Activated CD8-positive, alpha-beta memory T cell treated with anti-CD3 and anti-CD28 coated beads, Interleukin-2, amount 50 U/mL, for 1 hour (primary cell): ENCODE data around the gene CABCOCO1.

Experiments
- DNase-seq: peaks from one replicate; pipeline ENCODE4 v3.0.0-alpha.2; 2020; ENCODE audit errors: extremely low read depth

The CABCOCO1 gene, protein sequence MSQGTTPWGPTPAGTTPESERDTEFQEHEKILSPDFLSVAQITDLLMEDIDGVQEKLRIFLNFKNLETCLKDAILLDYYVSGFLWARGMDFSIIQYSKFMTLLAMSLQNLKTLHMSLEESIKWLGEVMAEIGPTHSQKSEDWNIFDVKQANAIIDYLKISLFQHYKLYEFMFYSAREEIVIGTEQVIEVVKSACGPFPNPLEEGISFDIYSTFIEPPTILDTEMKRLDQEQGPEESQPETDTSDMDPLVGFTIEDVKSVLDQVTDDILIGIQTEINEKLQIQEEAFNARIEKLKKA

DNA sequence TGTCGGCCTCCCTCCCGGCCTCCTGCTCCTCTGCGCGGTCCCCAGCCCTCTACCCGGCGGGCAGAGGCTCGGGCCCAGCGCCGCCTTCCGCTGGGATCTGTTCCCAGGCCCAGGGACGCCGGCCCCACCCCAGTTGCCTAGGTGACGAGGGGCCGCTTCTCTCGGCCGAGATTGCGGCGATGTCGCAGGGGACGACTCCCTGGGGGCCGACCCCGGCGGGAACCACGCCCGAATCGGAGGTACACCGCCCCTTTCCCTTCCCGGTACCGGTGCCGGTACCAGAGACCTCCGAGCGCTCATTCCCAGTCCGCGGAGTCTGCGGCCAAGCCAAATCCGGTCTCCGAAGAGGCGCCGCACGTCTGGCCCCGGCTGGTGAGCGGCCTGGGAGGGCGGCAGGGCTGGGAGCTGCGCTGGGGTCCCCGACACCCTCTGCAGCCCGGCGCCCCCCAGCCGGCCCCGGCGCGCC, at the start of gene CABCOCO1:
CABCOCO1 (plus strand) TSS at position 136 of the 466 bp plus-strand sequence; CDS start at position 180, 44 bp downstream.
- no peak for DNase-seq

DNA sequence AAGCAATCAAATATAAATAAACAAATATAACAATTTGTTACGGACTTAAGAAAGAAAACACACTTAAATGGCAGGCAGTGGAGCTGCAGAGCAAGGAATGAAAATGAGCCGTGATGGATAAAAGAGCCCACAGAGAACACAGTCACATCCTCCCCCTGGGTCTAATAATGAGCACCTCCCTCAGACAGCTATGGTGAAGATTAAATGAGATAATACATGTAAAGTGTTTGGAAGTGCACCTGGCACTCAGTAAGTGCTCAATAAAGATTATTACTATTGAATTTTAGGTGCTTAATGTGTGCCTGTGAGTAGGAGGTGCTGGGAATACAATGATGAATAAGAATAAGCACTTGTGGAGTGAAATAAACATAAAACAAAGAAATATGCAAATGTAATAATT, 49.1 kb upstream of the CABCOCO1 start:
- no peak for DNase-seq

DNA sequence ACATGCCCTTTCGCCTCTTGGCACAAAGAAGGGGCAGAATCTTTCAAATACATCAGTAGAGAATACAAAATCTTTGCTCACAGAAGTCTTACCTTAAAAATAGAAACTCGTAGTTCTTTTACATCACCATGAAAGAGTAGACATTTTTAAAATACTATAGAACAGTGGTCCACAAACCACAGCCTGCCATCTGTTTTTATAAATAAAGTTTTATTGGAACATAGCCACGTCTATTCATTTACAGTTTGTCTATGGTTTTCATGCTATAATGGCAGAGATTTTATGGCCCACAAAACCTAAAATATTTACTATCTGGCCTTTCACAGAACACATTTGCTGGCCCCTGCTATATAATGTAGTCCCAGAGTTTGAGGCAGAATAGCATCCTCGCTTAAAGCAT, 46.1 kb upstream of the CABCOCO1 start:
- no peak for DNase-seq

DNA sequence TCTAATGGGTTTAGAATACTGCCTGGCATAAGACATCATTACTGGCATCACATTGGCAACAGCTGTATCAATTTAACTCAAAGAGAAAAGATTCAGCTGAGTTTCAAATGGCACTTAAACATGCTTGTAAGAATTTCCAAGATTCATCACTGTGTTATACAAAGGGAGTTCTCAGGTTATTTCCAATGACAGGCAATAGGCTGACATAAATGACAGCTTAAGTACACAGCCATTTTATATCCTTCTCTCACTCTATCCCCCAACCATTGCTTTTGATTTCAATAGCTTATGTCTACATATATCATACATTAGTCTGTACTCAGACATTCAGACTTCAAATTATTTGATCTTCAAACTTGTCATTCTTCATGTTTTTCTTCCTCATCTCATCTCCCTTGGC, 45.5 kb upstream of the CABCOCO1 start:
- no peak for DNase-seq

DNA sequence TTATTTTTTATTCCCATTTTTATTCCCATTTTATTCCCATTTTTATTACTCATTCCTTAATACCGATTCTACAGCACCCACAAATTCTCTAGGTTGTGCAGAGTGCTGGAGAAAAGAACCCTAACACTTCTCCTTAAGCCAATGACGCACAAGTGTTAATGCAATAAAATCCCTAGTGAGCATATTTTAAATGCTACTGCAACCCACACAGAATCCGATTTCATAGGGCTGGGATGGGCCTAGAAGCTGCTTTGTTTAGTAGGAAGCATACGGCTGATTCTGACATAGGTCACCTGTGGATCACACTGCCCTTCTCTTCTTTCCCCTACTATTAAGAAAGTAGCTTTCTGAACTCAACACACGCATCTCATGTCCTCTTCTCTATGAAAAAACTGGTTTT, 45.1 kb upstream of the CABCOCO1 start:
- DNase-seq, result no peak

DNA sequence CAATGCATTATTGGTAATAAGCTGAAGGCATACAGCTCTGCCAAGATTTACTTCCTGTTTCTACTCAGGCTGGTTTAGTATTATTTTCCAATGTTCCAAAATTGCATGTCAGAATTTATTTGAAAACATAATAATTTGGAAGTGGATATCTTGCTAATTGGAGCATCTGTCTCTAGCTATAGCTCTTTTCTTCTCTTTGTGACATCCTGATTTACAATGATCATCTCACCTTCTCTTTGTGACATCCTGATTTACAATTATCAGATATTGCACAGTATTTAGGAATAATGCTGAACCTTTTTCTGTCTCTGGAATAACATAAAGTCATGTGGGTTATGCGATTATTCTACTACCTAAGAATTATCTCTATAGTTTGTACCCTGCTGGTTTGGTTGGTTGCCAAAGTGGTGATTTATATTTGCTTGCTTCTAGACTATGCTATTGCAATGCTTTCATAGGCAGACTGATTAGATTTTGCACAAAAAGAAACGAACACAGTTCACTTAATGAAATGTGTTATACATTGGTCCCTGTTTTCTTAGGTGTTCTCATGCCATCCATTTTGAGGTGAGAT, 44.3 kb upstream of the CABCOCO1 start:
- no peak for DNase-seq

DNA sequence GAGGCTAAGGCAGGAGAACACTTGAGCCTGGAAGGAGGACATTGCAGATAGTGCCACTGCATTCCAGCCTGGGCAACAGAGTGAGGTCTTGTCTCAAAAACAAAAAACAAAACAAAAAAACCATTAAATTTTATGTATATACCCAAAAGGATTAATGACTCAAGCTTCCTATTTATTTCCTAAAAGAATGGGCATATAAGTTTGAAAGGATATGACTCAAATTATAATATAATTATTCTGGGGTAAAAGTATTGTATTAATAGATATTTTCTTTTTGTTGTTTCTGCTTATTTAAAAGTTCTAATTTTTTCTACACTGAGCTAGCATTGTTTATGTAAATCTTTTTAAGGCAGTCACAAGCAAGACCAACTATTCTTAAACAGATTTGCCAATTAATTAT, 42.2 kb upstream of the CABCOCO1 start:
- no peak for DNase-seq

DNA sequence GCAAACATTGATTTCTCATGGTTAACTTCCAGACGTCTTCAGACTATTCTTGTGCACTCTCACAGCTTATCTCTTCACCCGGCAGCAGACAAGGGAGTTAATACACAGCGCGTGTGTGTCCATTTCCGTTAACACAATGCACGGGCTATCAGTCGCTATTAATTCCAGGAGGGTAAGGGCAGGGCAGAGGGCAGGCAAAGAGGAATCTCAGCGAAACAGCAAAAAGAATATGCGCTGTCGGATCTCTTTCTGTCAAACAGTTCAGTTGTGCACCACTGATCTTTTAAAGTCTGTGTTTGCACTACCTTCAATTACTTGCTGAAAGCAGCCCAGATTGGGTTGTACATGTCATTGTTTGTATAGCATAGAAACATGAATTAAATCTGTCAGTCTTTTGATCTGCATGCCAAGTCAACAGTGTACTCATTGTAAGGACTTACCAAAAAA, 41.1 kb upstream of the CABCOCO1 start:
- DNase-seq, result no peak

DNA sequence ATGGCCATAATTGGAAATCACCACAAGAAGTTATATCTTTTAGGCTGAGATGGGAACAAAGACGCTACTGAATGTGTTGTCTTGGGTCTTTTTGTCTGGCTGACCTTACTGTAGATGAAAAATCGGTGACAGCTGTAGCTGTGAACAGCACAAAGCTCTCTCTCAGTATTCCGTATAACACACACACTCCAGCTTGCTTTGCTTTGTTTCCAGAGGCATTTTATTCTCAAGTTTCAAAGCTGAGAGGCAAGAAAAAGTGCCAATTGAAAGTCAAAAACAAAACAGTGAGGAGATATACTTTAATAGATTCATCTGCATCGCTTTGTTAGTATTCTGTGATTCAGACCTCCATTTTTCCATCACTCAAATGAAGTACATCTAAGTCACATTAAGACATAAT, 39.6 kb upstream of the CABCOCO1 start:
- no peak for DNase-seq

DNA sequence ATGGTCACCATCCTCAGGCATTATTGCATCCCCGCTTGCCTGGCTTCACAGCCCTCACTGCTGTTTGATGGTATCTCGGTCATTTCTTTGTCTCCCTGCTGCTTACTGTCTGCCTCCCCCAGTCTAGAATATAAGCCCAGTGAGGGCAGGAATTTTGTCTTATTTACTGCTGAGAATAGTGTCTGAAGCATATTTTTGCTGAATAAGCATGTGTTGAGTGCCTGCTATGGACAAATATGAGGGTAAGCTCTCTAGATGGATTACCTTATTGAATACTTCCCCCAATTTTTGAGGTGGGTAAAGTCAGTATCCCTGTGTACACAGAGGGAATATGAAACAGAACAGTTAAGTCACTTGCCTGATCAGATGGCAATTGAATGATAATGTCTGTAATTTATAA, 36.5 kb upstream of the CABCOCO1 start:
- no peak for DNase-seq

DNA sequence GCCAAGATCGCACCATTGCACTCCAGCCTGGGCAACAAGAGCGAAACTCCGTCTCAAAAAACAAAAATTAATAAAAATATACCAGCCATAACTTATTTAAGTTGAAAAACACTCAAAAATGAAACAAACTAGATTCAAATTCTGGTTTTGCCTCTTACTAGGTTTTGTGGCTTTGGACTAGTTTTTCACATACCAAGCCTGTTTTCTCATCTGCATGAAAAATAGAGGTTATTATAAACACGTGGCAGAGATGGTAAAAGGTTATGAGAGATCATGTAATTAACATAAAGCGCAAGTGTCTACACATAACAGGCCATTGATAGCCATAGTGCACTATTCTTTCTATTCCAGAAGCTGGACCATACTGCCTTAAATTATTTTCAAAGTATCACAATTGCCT, 35.5 kb upstream of the CABCOCO1 start:
- DNase-seq, result no peak

DNA sequence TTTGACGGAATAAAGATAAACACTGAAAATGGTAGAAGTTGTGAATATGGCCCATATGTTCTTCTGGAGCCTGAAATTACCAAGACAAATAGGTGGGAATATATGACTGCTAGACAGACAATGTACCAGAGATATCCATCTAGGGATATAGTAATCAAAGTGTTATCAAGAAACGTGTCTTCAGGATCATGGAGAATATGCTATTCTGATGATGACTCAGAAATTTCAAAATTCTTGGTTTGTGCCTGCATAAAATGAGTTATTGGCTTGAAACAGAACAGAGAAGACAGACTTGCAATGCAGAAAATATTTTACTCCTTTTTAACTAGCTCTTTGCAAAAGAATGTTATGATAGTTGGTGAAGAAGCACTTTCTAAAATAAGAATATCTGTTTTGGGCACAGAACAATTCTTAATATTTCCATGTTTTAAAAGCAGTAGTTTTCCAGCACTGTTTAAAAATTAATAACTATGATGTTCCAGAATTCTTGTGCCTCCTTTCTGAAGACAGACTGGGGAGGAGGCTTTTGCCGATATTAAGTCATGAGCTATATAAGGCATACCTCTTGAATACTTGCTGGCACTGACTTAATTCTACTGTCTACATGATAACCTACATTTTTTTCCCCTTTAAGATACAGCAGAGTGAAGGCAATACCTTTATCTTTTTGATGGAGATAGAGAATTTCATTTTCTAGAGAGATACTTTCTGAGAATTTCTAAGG, 34.4 kb upstream of the CABCOCO1 start:
- no peak for DNase-seq

DNA sequence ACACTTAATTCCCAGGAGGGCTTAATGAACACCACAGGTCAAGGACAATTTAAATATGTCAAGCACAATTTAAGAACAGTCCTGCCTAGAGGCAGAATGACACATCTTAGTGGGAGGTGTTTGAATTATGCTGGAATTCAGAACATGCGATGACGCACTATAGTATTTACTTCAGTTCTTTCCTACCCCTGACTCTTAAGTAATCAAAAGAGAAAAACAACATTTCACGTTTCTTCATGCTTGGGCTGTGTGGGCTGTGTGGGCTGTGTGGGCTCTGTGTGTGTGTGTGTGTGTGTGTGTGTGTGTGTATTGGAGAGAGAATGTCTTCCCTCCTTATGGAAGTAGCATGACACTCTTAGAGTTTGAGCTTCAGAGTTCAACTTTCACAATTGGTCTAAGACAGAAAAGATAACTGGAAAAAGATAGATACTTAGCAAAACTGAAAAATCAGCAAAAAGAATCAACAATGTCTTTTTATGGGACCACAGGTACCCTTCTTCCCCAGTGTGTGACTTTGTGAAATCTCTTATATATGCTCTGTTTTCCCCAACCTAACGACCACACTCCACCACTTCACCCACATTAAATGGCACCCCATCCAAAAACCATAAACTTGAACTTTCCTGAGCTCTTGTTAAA, 33.7 kb upstream of the CABCOCO1 start:
- no peak for DNase-seq

DNA sequence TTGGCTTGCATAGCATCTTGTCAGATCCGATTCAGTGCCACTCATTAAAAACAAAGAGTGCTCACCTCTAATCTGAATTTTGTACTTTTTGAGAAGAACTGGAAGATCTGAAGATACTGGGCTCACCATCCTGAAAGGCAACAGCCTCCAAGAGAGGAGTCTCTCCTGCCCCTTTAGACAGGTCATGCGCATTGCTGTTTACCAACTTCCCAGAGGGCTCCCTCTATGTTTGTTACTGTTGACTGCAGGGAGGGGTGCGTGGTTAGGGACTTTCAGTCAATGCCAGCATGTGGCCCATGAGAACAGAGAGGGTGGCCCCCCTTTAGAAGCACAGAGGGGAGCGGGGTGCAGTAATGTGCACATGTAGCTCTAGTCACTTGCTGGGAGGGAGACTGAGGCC, 33.2 kb upstream of the CABCOCO1 start:
- DNase-seq, result no peak

DNA sequence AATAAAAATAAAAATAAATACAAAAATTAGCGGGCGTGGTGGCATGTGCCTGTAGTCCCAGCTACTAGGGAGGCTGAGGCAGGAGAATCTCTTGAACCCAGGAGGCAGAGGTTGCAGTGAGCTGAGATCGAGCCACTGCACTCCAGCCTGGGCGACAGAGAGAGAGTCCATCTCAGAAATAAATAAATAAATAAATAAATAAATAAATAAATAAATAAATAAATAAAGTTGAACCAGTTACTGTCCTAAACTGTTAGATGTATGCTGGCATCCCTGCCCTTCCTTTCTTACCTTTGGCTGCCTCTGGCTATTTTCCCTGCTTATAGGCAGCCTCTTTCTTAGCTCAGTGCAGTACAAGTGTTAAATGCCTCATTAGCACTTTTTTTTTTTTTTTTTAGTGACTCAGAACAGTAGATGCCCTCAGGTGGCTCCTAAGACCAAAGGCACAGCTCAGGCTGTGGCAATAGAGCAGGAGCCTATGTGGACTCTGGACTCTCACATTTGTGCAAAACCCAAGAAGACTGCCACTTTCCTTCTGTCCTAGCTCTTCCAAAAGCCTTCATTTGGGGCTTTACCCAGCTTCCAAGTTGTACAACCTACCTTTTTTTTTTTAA, 30.6 kb upstream of the CABCOCO1 start:
- no peak for DNase-seq

DNA sequence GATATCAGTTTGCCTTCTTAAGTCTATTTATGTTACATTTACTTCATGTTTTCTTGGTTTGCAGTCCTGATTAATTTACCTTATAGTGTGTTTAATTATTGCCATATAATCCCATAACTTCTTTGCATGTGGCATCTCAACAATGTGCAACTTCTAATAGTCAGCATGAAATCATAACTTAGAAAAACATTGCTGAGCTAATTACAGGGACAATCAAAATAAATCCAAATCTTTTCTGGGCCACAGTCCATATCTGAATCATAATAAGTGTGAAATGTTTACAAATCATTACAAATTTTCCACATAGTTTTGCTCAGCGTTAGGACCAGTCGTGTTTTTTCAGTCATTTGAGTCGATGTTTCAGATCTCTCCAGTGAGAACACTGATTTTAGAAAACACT, 29.1 kb upstream of the CABCOCO1 start:
- no peak for DNase-seq

DNA sequence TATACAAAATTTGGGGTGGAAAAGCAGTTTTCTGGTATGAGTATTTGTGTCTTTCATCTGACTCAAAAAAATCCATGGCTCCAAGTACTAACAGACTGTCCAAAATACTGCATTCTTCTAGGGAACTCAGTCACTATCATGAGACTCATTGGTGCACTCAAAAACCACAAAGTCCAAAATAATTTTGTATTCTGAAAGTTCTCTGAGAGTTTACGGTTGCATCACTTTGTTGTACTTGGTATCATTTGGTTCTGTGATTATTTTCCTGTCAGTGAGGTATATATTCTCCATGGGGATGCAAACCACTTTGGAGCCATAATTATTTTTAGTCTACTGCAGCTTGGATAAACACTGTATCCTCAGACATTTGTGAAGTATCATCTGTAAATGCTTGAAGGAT, 28.0 kb upstream of the CABCOCO1 start:
- DNase-seq, result no peak

DNA sequence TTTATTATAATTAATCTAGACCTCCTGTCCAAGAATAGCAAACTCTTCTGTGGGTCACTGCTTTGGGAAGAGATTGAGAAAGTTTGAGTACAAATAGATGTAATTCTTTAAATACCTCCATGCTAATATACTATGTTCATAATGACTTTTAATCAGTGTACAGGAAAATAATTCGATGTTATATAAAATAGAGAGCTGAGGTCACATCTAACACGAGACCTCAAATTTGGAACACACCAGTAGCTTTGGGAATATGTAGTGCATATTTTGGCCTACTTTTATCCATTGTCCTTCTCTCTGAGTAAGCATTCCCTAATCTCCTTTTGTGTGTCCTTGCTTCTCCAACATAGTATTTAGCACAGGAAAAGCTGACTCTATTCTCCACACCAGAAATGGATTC, 27.3 kb upstream of the CABCOCO1 start:
- no peak for DNase-seq

DNA sequence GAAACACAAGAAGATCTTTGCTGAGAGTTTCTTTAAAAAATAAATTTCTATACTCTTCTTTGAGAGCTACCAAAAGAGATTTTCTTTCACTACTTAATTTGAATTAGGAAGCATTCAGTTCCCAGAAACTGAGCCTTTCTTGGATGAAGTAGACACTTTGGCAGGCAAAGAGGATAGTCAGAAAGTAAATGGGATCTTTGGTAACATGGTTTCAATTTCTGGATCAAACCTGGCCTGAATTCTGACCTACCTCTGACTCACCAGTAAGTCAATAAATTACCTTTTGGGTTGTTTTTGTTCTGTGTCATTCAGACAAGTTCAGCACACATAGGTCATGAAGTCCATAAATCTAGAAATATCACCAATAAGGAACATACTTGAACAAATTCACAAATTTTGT, 26.8 kb upstream of the CABCOCO1 start:
- no peak for DNase-seq

DNA sequence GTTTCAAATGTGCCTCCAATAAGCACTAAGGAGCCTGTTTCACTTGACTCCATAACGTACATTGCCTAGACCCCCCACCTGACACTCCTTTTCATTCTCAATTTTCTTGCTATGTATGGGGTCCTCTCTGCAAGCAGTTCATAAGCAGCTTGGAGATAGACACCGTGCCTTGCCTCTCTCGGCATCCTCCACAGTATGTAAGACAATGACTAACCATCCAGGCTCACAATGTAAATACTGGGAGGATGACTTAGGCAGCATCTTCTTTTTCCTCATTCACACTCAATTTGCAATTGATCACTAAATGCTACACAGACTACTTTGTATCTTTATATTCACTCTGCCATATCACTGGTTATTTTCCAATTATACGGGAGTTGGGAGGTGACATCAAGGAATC, 22.8 kb upstream of the CABCOCO1 start:
- DNase-seq, result no peak

DNA sequence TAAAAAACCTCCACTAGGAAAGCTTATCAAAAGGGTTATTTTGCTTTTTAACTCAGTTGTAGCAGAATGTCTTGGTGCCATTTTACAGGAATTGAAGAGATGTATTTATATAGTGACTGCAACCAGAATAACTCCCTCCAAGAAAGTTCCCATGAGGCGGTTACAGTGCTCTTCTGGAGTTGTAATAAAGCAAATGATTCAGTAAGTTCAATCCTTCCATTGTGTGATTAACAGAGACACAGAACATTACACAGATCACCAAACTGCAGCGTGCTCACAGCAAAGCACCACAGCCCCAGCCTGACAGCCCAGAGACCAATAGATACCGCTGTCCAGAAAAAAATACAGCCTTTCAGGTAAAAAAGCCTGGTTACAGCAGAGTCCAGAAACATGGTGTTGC, 21.9 kb upstream of the CABCOCO1 start:
- no peak for DNase-seq

DNA sequence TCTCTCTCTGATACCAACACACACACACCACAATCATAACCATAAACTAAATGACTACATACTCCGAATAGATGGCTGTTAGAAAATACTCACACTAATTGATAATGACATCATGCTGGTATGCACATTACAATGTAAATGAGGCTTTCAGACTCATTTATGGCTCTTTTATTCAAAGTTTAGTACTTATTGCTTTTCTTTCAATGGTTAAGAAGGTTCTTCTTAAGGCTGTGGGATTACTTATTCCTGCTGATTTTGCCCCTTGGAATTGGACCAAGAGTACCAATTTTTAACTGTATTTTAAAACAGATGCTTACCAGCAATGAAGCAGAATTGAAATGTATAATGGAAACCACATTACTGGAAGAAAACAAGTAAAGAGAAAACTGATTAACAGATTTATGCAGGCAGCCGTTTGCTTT, 20.6 kb upstream of the CABCOCO1 start:
- DNase-seq, result no peak
